ENCODE measurements around the gene AOAH. TPM values are rescaled to one million over a fixed set of nuclear protein-coding genes. Genes with fewer than 3 reads are reported as not detected.

AOAH gene
- total RNA-seq, 1 donor from 2014 or later = 7.4 TPM

GRCh38 chr7:36623247-36623646 lies 101.0 kb downstream of the AOAH start:
- no peak overlapping the region for H3K27ac ChIP-seq
- intact Hi-C loops (cut with DNase I) = no loop called here
- no peaks in the 10 kb centered on the region for H3K4me1 ChIP-seq
- no peaks in the 10 kb centered on the region for H3K9me3 ChIP-seq
- DNase-seq (ENCODE audit: extremely low spot score in 2 of 2) = no peak
- TF ChIP-seq, protein P1, sequence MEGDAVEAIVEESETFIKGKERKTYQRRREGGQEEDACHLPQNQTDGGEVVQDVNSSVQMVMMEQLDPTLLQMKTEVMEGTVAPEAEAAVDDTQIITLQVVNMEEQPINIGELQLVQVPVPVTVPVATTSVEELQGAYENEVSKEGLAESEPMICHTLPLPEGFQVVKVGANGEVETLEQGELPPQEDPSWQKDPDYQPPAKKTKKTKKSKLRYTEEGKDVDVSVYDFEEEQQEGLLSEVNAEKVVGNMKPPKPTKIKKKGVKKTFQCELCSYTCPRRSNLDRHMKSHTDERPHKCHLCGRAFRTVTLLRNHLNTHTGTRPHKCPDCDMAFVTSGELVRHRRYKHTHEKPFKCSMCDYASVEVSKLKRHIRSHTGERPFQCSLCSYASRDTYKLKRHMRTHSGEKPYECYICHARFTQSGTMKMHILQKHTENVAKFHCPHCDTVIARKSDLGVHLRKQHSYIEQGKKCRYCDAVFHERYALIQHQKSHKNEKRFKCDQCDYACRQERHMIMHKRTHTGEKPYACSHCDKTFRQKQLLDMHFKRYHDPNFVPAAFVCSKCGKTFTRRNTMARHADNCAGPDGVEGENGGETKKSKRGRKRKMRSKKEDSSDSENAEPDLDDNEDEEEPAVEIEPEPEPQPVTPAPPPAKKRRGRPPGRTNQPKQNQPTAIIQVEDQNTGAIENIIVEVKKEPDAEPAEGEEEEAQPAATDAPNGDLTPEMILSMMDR (IDR thresholded peaks at IDR 0.05) = no peak
- no peak for TF ChIP-seq POLR2AphosphoS5 (IDR thresholded peaks at IDR 0.05; ENCODE audit: insufficient read depth in 1 of 2, low read depth in 1 of 2)
- no peak for TF ChIP-seq POLR2A (IDR thresholded peaks at IDR 0.05)
- H3K36me3 ChIP-seq = no peaks in the 10 kb centered on the region
- no peak overlapping the region for H3K4me3 ChIP-seq
- H3K27me3 ChIP-seq = no peaks in the 10 kb centered on the region

DNA sequence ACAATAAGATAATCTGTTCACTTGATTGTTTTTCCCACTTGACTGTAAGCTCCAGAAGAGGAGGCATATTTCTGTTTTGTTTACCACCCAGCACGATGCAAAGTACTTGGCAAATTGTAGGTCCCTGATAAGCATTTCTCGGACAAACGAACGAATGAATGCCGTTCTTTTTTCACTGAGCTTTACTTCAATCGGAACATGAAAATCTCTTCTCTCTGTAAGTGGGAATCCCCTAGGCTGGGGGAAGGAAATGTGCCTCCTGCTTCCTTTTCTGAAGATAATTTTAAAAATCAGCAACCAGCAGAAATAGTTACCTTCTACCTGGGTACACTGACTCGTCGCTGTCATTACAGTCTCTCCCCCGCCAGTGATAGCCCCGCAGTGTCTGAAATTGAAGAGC lies 102.9 kb downstream of the AOAH start:
- no peak for DNase-seq (ENCODE audit: extremely low spot score in 2 of 2)
- no peaks in the 10 kb centered on the region for H3K36me3 ChIP-seq
- no peaks in the 10 kb centered on the region for H3K4me1 ChIP-seq
- TF ChIP-seq POLR2AphosphoS5 (IDR thresholded peaks at IDR 0.05; ENCODE audit: insufficient read depth in 1 of 2, low read depth in 1 of 2) (no peak), POLR2A (IDR thresholded peaks at IDR 0.05) (no peak)
- TF ChIP-seq, protein P1 (IDR thresholded peaks at IDR 0.05) = no peak
- H3K4me3 ChIP-seq = no peak overlapping the region
- no peak overlapping the region for H3K27ac ChIP-seq
- intact Hi-C loops (cut with DNase I) = no loop called here
- H3K27me3 ChIP-seq = no peaks in the 10 kb centered on the region
- H3K9me3 ChIP-seq = no peaks in the 10 kb centered on the region

GRCh38 chr7:36620166-36620708 lies 104.1 kb downstream of the AOAH start:
- Histone ChIP-seq H3K4me3 (no peak overlapping the region), H3K27me3 (no peaks in the 10 kb centered on the region), H3K4me1 (no peaks in the 10 kb centered on the region), H3K36me3 (no peaks in the 10 kb centered on the region), H3K9me3 (no peaks in the 10 kb centered on the region), H3K27ac (no peak overlapping the region)
- TF ChIP-seq POLR2AphosphoS5 (IDR thresholded peaks at IDR 0.05; ENCODE audit: insufficient read depth in 1 of 2, low read depth in 1 of 2) (no peak), POLR2A (IDR thresholded peaks at IDR 0.05) (no peak)
- TF ChIP-seq, protein P1 (IDR thresholded peaks at IDR 0.05) = no peak
- no peak for DNase-seq (ENCODE audit: extremely low spot score in 2 of 2)
- intact Hi-C loops (cut with DNase I) = no loop called here

DNA sequence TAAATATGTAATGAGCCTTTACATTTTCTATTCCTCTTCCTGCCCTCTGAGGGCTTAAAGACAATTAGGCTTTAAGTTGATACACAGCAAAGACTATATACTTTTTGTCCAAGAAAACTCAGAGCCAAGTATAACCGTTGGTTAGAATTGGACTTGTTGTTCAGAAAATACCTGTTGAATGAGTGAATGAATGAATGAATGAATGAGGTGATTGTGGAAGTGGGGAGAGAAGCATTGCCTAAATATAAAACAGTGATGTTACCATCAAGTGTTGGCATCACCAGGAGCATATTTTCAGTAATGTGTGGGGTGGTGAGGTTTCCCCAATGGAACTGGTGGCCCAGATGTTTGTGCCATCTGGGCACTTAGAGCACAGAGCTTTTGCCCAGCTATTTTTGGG lies 106.9 kb downstream of the AOAH start:
- H3K9me3 ChIP-seq = no peaks in the 10 kb centered on the region
- DNase-seq (ENCODE audit: extremely low spot score in 2 of 2) = no peak
- intact Hi-C loops (cut with DNase I) = no loop called here
- no peaks in the 10 kb centered on the region for H3K27me3 ChIP-seq
- no peak overlapping the region for H3K4me3 ChIP-seq
- no peaks in the 10 kb centered on the region for H3K4me1 ChIP-seq
- no peaks in the 10 kb centered on the region for H3K36me3 ChIP-seq
- H3K27ac ChIP-seq = no peak overlapping the region
- TF ChIP-seq, protein P1 (IDR thresholded peaks at IDR 0.05) = no peak
- TF ChIP-seq POLR2AphosphoS5 (IDR thresholded peaks at IDR 0.05; ENCODE audit: insufficient read depth in 1 of 2, low read depth in 1 of 2) (no peak), POLR2A (IDR thresholded peaks at IDR 0.05) (no peak)

- H3K27me3 ChIP-seq = no peaks in the 10 kb centered on the region
- DNase-seq (ENCODE audit: extremely low spot score in 2 of 2) = no peak
- H3K27ac ChIP-seq = no peak overlapping the region
- intact Hi-C loops (cut with DNase I) = no loop called here
- TF ChIP-seq, protein P1 (IDR thresholded peaks at IDR 0.05) = no peak
- TF ChIP-seq POLR2A (IDR thresholded peaks at IDR 0.05) (no peak), POLR2AphosphoS5 (IDR thresholded peaks at IDR 0.05; ENCODE audit: insufficient read depth in 1 of 2, low read depth in 1 of 2) (no peak)
- no peaks in the 10 kb centered on the region for H3K36me3 ChIP-seq
- no peak overlapping the region for H3K4me3 ChIP-seq
- H3K4me1 ChIP-seq = no peaks in the 10 kb centered on the region
- H3K9me3 ChIP-seq = no peaks in the 10 kb centered on the region
Observed at GRCh38 chr7:36615852-36616540, 108.3 kb downstream of the AOAH start.
